Retinal pigment epithelial cell (primary cell): ENCODE data around the gene DCAF4.

Source experiments
- DNase-seq: peaks from one replicate; pipeline ENCODE4 v3.0.0-alpha.2; 2010; ENCODE audit warnings: low read depth
- H3K4me3 ChIP-seq: 2 replicates; pipeline ENCODE4 v1.5.1; 2011; ENCODE audit warnings: mild to moderate bottlenecking, low read length, control low read depth, moderate library complexity
- TF ChIP-seq, protein P1 (sequence below): conservative IDR thresholded peaks from 2 replicates; pipeline ENCODE4 v1.5.1; 2011; ENCODE audit warnings: low read depth, low read length, control low read depth, inconsistent platforms

DCAF4 gene

DNA sequence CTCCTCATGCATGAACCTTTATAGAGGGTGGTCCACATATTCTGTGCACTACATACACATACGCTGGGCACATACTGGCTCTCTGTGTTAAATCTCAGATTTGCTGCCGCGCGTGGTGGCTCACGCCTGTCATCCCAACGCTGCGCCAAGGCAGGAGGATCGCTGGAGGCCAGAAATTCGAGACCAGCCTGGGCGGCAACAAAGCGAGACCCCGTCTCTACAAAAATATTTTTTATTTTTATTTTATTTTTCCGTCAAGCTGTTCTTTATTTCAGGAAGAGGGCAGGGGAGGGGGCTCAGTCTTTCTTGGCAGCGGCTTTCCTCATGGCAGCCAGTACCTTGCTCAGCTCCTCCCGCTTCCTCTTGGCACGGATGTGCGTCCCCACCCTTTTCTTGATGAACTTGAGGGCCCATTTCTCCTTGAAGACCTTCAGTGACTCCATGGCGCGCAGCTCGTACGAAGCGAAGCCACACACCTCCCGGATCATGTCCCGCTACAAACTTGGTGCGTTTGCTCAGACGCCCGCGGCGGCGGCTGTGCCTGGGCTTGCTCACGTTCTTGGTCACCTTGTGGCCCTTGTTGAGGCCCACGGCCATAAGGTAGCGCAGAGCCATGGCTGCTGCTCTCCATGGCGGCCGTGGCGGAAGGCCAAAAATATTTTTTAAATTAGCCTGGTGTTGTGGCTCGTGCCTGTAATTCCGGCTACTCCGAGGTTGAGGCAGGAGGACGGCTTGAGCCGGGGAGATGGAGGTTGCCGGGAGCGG lies 3.2 kb downstream of the DCAF4 start:
- TF ChIP-seq, protein P1, sequence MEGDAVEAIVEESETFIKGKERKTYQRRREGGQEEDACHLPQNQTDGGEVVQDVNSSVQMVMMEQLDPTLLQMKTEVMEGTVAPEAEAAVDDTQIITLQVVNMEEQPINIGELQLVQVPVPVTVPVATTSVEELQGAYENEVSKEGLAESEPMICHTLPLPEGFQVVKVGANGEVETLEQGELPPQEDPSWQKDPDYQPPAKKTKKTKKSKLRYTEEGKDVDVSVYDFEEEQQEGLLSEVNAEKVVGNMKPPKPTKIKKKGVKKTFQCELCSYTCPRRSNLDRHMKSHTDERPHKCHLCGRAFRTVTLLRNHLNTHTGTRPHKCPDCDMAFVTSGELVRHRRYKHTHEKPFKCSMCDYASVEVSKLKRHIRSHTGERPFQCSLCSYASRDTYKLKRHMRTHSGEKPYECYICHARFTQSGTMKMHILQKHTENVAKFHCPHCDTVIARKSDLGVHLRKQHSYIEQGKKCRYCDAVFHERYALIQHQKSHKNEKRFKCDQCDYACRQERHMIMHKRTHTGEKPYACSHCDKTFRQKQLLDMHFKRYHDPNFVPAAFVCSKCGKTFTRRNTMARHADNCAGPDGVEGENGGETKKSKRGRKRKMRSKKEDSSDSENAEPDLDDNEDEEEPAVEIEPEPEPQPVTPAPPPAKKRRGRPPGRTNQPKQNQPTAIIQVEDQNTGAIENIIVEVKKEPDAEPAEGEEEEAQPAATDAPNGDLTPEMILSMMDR = no peak
- no peak for DNase-seq

DNA sequence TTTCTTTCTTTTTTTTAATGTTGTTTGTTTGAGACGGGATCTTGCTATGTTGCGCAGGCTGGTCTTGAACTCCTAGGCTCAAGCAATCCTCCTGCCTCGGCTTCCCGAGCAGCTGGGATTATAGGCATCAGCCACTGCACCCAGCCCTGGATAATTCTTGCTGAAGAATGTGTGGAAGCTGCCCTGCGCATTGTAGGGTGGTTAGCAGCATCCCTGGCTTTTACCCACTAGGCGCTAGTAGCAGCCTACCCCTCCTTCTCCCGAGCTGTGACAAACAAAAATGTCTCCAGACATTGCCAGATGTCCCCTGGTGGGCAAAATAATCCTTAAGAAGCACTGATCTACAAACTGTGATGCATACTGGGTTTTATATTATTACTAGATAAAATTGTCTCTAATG lies 6.6 kb downstream of the DCAF4 start:
- no peak overlapping the region for H3K4me3 ChIP-seq
- TF ChIP-seq, protein P1 = no peak
- no peak for DNase-seq

More for the DNA sequence above, 3.2 kb downstream of the DCAF4 start:
- no peak overlapping the region for H3K4me3 ChIP-seq

DNA sequence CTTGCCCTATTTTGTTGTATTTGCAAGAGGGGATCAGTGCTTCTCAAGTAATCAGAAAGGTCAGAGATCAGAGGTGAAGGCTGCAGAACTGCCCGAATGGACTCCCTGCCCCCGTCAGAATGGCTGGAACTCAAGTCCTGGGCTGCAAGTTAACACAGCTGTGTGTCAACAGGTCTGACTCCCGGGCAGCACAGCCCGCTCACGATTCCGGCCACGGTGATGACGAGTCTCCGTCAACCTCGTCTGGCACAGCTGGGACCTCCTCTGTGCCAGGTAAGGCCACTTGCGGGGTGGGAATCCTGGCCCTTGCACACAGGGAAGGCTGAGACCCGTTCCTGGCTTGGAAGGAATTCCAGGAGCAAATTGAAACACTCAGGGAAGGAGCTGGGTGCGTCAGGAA lies 13.4 kb downstream of the DCAF4 start:
- TF ChIP-seq, protein P1 = no peak
- no peak overlapping the region for H3K4me3 ChIP-seq
- DNase-seq = no peak

DNA sequence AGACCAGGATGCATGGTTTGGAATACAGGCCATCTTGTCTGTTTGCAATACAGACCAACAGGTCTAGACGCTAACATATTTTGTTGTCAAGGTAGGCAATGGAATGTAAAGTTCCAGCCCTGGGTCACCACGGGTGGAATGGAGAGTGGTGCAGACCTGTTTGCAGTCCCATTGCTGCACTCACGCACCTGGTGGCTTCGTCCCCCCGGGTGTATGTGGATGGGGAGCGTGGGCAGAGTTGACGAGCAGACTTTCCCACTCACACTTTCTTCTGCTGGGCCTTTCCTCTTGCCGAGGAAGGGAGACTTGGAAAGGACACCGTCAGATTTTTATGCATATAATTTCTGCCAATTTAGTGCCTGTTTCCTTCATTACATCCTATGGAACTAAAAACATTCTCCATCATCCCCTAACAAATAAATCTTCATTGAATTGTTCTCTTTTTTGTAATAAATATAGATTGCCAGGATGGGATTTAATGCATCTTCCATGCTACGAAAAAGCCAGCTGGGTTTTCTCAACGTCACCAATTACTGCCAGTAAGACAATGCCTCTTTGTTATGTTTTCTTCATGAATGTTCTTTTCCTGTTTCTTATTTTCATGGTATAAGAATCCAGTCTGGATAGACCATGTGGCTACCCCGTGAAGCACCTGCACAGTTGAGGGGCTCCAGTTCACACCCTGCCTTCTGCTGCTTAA lies 15.2 kb downstream of the DCAF4 start:
- TF ChIP-seq, protein P1 = no peak
- no peak overlapping the region for H3K4me3 ChIP-seq
- no peak for DNase-seq

DNA sequence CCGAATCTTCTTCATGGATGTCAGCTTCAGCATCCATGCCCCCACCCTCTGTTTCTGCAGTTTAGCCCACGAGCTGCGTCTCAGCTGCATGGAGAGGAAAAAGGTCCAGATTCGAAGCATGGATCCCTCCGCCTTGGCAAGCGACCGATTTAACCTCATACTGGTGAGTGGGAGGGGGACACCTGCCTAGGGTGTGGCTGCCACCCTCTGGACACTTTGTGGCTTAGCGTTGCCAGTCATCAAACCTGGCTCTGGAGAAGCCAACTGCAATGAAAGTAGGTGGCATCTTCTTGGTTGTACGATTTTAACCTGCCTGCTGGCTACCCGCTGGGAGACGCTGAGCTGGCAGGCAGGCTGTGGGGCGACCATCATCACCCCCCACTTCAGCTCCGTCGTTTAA lies 16.7 kb downstream of the DCAF4 start:
- TF ChIP-seq, protein P1 = no peak
- H3K4me3 ChIP-seq = no peak overlapping the region
- DNase-seq = no peak

DNA sequence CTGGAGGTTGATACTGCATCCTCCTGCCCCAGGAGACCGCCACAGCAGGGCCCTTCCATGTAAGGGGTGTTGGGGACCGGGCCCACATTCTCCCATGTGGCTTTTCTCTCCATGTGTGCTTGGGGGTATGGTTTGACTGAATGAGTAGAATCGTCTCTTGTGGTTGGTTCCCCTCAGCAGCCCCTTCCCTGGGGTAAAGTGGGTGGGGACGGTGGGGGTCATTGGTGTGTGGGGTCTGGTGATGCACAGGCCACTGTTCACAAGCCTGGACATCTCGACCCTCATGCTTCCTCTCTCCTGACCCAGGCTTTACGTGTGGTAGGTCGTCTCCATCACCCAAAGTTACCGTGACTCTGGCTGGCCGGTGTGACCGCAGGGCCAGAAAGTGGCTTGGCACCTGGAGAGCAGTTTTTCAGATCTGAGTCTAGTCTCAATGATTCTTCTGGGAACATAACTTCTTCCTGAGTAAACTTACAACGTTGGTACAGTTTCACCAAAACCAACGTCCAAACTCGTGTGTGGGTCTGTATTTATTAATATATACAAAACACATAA lies 17.7 kb downstream of the DCAF4 start:
- no peak for DNase-seq
- TF ChIP-seq, protein P1 = no peak
- H3K4me3 ChIP-seq = no peak overlapping the region
